ENCODE results near the gene TMEM125. TPM values are rescaled to one million over a fixed set of nuclear protein-coding genes. Genes with fewer than 3 reads are reported as not detected.

TMEM125 gene
- total RNA-seq, 1 donor from 2014 or later, result 0.73 TPM

DNA sequence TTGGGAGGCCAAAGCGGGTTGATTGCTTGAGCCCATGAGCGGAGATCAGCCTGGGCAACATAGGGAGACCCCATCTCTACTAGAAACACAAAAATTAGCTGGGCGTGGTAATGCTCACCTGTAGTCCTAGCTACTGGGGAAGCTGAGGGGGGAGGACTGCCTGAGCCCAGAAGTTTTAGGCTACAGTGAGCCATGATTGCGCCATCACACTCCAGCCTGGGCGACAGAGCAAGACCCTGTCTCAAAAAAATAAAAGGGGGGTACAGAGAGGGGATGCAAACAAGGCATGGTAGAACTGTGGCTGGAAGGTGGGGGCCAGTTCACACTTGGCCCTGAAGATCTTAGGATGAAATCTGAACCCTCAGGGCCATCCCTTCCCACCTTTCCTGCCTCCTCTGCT, 16.8 kb downstream of the TMEM125 start:
- Histone ChIP-seq H2AFZ (replicated peaks) (no peak overlapping the region), H3F3A (ENCODE audit: low read depth) (no peaks in the 10 kb centered on the region), H3K36me3 (no peaks in the 10 kb centered on the region), H3K9ac (no peak overlapping the region), H3K27ac (no peak overlapping the region), H3K4me1 (peaks cover 13% of the 10 kb centered on the region), H3K4me2 (no peak overlapping the region), H3K79me2 (ENCODE audit: low read depth) (no peaks in the 10 kb centered on the region), H4K20me1 (ENCODE audit: low read depth) (no peaks in the 10 kb centered on the region), H3K4me3 (no peak overlapping the region), H3K9me3 (ENCODE audit: low read depth) (no peaks in the 10 kb centered on the region), H3K27me3 (no peaks in the 10 kb centered on the region)
- peaks cover 1% of the 10 kb centered on the region for H3K9me3 Mint-ChIP-seq
- no peak overlapping the region for H3K4me3 Mint-ChIP-seq
- peaks cover 11% of the 10 kb centered on the region for H3K4me1 Mint-ChIP-seq
- no peak overlapping the region for H3K27ac Mint-ChIP-seq
- peaks cover 2% of the 10 kb centered on the region for H3K27me3 Mint-ChIP-seq (ENCODE audit: insufficient read depth, low read depth)
- no peak for DNase-seq (ENCODE audit: low spot score)
- no peaks in the 10 kb centered on the region for H3K36me3 Mint-ChIP-seq
- TF ChIP-seq, protein P1, sequence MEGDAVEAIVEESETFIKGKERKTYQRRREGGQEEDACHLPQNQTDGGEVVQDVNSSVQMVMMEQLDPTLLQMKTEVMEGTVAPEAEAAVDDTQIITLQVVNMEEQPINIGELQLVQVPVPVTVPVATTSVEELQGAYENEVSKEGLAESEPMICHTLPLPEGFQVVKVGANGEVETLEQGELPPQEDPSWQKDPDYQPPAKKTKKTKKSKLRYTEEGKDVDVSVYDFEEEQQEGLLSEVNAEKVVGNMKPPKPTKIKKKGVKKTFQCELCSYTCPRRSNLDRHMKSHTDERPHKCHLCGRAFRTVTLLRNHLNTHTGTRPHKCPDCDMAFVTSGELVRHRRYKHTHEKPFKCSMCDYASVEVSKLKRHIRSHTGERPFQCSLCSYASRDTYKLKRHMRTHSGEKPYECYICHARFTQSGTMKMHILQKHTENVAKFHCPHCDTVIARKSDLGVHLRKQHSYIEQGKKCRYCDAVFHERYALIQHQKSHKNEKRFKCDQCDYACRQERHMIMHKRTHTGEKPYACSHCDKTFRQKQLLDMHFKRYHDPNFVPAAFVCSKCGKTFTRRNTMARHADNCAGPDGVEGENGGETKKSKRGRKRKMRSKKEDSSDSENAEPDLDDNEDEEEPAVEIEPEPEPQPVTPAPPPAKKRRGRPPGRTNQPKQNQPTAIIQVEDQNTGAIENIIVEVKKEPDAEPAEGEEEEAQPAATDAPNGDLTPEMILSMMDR (IDR thresholded peaks at IDR 0.05), result no peak
- no peak for TF ChIP-seq EZH2 (IDR thresholded peaks at IDR 0.05)
- no peak for TF ChIP-seq EZH2phosphoT487 (IDR thresholded peaks at IDR 0.05)

DNA sequence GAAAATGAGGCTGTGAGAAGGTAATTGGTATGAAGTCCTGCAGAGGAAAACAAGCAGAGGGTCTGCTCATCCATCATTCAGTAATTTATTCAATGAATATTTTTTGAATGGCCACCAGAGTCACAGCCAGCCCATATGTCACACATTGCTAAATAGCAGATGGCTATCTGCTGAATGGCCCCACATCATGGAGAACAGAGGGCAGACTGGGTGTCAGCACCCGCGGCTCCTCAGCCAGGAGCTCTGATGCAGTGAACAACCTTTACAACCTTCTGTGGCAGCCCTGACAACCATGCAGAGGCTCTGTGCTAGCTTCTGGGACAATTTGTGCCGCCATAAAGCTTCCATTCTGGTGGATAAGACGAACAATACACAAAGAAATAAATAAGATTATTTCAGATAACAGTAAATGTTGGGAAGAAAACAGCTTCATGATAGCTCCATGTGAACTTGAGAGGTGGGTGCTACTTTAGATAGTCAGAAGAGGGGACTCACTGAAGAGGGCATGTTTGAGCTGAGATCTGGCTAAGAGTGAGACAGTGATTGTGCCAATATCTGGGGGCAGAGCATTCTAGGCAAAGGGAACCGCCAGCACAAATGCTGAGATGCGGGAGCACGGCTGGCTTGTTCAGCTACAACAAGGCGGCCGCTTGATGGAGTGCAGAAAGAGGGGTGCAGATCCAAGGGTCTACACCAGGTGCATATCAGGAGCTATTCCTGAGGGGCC, 18.4 kb downstream of the TMEM125 start:
- Histone ChIP-seq H3K27ac (no peak overlapping the region), H3K9me3 (ENCODE audit: low read depth) (no peaks in the 10 kb centered on the region), H3K9ac (no peak overlapping the region), H3K4me1 (peaks cover 9% of the 10 kb centered on the region), H3F3A (ENCODE audit: low read depth) (no peaks in the 10 kb centered on the region), H3K27me3 (no peaks in the 10 kb centered on the region), H2AFZ (replicated peaks) (no peak overlapping the region), H3K36me3 (no peaks in the 10 kb centered on the region), H3K79me2 (ENCODE audit: low read depth) (no peaks in the 10 kb centered on the region), H4K20me1 (ENCODE audit: low read depth) (no peaks in the 10 kb centered on the region), H3K4me2 (no peak overlapping the region), H3K4me3 (no peak overlapping the region)
- Mint-ChIP-seq H3K27me3 (ENCODE audit: insufficient read depth, low read depth) (peaks cover 4% of the 10 kb centered on the region), H3K27ac (no peak overlapping the region), H3K4me1 (peaks cover 5% of the 10 kb centered on the region), H3K4me3 (no peak overlapping the region), H3K9me3 (no peaks in the 10 kb centered on the region), H3K36me3 (no peaks in the 10 kb centered on the region)
- TF ChIP-seq, protein P1 (IDR thresholded peaks at IDR 0.05), result no peak
- TF ChIP-seq EZH2phosphoT487 (IDR thresholded peaks at IDR 0.05), result no peak
- no peak for TF ChIP-seq EZH2 (IDR thresholded peaks at IDR 0.05)
- DNase-seq (ENCODE audit: low spot score), result no peak

DNA sequence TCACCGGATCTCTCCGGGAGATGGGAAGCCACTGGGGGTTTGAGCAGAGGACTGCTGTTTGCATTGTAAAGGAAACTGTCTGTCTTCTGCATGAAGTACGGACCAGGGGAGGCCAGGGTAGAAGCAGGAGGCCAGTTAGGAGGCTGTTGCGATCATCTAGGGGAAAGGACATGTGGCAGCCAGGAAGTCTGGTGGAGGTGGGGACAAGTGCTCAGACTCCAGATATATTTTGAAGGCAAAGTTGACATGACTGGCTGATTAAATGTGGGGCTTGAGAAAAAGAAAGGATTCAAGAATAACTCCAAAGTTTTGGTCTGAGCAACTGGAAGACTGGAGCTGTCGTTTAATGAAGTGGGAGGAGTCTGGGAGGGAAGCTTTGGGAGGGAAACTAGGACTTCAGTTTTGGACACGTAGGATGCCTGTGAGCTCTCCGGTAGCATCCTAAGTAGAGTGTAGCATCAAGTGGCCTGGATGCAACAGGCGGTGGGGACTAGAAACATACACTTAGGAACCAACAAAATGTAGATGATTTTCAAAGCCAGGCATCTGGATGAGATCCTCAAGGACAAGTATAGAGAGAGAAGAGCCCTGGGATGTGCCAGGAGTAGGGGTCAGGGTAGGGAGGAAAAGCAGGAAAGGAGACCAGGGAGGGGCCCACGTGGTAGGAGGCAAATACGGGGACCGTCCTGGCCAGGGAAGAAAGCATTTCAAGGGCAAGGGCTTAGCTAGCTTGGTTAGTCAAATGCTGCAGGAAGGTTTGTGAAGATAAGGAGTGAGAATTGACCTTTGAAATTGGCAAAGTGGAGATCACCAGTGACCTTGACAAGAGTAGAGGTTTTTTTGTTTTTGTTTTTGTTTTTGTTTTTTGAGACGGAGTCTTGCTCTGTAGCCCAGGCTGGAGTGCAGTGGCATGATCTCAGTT, 19.3 kb downstream of the TMEM125 start:
- H3K9ac ChIP-seq, result no peak overlapping the region

More for the DNA sequence above, 19.3 kb downstream of the TMEM125 start:
- Mint-ChIP-seq H3K4me3 (no peak overlapping the region), H3K4me1 (peaks cover 6% of the 10 kb centered on the region), H3K27me3 (ENCODE audit: insufficient read depth, low read depth) (peaks cover 4% of the 10 kb centered on the region), H3K36me3 (no peaks in the 10 kb centered on the region), H3K27ac (no peak overlapping the region), H3K9me3 (no peaks in the 10 kb centered on the region)
- no peak for TF ChIP-seq EZH2 (IDR thresholded peaks at IDR 0.05)
- TF ChIP-seq, protein P1 (IDR thresholded peaks at IDR 0.05), result no peak
- Histone ChIP-seq H3K36me3 (no peaks in the 10 kb centered on the region), H2AFZ (replicated peaks) (no peak overlapping the region), H3K9me3 (ENCODE audit: low read depth) (no peaks in the 10 kb centered on the region), H3K79me2 (ENCODE audit: low read depth) (no peaks in the 10 kb centered on the region), H4K20me1 (ENCODE audit: low read depth) (no peaks in the 10 kb centered on the region), H3F3A (ENCODE audit: low read depth) (no peaks in the 10 kb centered on the region), H3K27me3 (no peaks in the 10 kb centered on the region), H3K4me1 (peaks cover 14% of the 10 kb centered on the region), H3K27ac (no peak overlapping the region), H3K4me3 (no peak overlapping the region), H3K4me2 (no peak overlapping the region)
- no peak for DNase-seq (ENCODE audit: low spot score)
